ENCODE data around the gene SOX2.
A peak's percentile ranks its signal among the peaks of the same experiment; 100 is the strongest.

The SOX2 gene

GRCh38 chr3:181722766-181723425 lies 11.2 kb downstream of the SOX2 start:
- H3K4me3 Mint-ChIP-seq: no peak overlapping the region
- no peak overlapping the region for H3K27ac Mint-ChIP-seq
- no peaks in the 10 kb centered on the region for H3K36me3 Mint-ChIP-seq (ENCODE audit: low read depth)
- H3K9me3 Mint-ChIP-seq: no peaks in the 10 kb centered on the region
- peaks cover 96% of the 10 kb centered on the region for H3K27me3 Mint-ChIP-seq
- intact Hi-C loops (cut with micrococcal nuclease): no loop called here
- peaks cover 13% of the 10 kb centered on the region for H3K4me1 Mint-ChIP-seq (ENCODE audit: low read depth)

DNA sequence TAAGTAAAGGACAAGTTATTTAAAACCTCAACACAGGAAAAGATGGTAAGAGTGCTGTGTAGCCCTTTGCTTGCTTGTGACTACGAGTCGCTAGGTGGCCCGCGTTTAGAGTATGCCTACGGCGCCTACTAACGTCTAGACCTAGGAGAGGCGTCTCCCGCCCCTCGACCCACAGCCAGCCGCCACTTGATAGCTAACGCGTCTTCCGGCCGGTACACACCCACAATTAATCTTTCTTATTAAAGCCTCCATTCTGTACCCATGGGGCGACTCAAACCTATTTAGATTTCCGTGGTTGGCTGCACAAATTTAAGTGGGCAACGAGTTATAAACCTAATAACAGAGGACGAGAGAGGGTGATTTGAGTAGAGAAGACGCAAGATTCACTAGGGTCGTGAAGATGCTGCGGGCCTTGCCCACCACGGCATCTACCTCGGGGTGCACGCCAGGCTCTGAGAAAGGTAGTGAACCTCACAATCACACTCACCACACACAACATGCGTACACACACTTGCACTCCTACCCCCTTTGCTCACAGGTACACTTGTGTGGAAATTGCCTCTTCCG lies 12.0 kb downstream of the SOX2 start:
- H3K27ac Mint-ChIP-seq: no peak overlapping the region
- H3K4me3 Mint-ChIP-seq: no peak overlapping the region
- intact Hi-C loops (cut with micrococcal nuclease): no loop called here
- no peaks in the 10 kb centered on the region for H3K9me3 Mint-ChIP-seq
- peaks cover 13% of the 10 kb centered on the region for H3K4me1 Mint-ChIP-seq (ENCODE audit: low read depth)
- H3K36me3 Mint-ChIP-seq (ENCODE audit: low read depth): no peaks in the 10 kb centered on the region
- peaks cover 95% of the 10 kb centered on the region for H3K27me3 Mint-ChIP-seq

- H3K4me3 Mint-ChIP-seq: no peak overlapping the region
- H3K4me1 Mint-ChIP-seq (ENCODE audit: low read depth): peaks cover 13% of the 10 kb centered on the region
- H3K36me3 Mint-ChIP-seq (ENCODE audit: low read depth): no peaks in the 10 kb centered on the region
- H3K27ac Mint-ChIP-seq: no peak overlapping the region
- intact Hi-C loops (cut with micrococcal nuclease): no loop called here
- no peaks in the 10 kb centered on the region for H3K9me3 Mint-ChIP-seq
- peaks cover 95% of the 10 kb centered on the region for H3K27me3 Mint-ChIP-seq
Observed at GRCh38 chr3:181724192-181724965, 12.7 kb downstream of the SOX2 start.

GRCh38 chr3:181725131-181725731 lies 13.5 kb downstream of the SOX2 start:
- peaks cover 94% of the 10 kb centered on the region for H3K27me3 Mint-ChIP-seq
- H3K9me3 Mint-ChIP-seq: no peaks in the 10 kb centered on the region
- H3K36me3 Mint-ChIP-seq (ENCODE audit: low read depth): no peaks in the 10 kb centered on the region
- H3K4me3 Mint-ChIP-seq: no peak overlapping the region
- H3K4me1 Mint-ChIP-seq (ENCODE audit: low read depth): peaks cover 13% of the 10 kb centered on the region
- no peak overlapping the region for H3K27ac Mint-ChIP-seq
- intact Hi-C loops (cut with micrococcal nuclease): no loop called here

GRCh38 chr3:181725830-181726229 lies 14.1 kb downstream of the SOX2 start:
- no peak overlapping the region for H3K4me3 Mint-ChIP-seq
- H3K27ac Mint-ChIP-seq: no peak overlapping the region
- peaks cover 94% of the 10 kb centered on the region for H3K27me3 Mint-ChIP-seq
- H3K4me1 Mint-ChIP-seq (ENCODE audit: low read depth): peaks cover 13% of the 10 kb centered on the region
- intact Hi-C loops (cut with micrococcal nuclease): no loop called here
- H3K9me3 Mint-ChIP-seq: no peaks in the 10 kb centered on the region
- H3K36me3 Mint-ChIP-seq (ENCODE audit: low read depth): no peaks in the 10 kb centered on the region

DNA sequence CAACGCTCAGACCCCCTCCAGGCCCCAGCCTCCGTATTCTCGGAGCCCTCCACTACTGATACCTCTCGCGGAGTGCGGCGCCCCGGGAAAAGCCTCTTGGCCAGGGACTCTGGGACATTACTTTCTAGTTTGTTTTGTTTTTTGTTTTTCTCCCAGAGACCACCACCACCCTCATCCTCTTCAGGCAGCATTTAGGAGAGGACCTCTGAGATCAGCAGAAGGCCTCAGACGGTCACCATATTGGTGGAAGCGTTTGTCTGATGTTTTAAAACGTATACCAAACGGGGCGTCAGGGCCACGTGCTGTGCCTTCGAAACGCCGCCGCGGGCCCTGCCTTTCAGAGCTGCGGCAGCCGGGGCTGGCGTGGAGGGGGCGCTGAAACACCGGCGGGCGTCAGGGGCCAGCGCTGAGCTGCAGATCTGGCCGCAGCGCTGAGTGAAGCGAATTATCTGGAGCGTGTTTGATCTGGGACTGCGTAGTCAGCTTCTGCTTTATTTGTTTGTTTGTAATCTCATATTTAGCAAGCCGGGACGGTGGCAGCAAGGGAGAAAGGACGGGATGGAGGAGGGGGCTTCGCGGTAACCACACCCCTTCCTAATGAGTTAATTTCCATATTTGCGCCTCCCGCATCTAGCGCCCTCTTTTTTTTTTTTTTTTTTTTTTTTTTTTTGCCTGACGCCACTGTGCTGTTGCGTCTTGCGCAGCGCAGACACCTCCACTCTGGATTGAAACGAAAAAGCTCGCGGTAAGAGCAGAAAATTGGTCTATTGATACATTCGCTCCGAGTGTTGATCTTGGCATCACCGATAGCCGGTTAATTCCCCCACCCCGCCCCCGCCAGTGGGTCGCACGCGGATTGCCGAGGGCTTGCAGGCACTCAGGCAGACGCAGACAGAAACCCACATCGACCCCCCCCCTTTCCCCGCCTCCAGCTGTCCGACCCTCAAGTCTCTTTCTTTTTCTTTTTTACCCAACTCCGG lies 14.9 kb downstream of the SOX2 start:
- Mint-ChIP-seq H3K4me1 (ENCODE audit: low read depth) (peaks cover 13% of the 10 kb centered on the region), H3K4me3 (peak overlapping the region; percentile 55), H3K27me3 (peaks cover 93% of the 10 kb centered on the region), H3K9me3 (no peaks in the 10 kb centered on the region), H3K27ac (no peak overlapping the region), H3K36me3 (ENCODE audit: low read depth) (no peaks in the 10 kb centered on the region)
- intact Hi-C loops (cut with micrococcal nuclease): no loop called here

DNA sequence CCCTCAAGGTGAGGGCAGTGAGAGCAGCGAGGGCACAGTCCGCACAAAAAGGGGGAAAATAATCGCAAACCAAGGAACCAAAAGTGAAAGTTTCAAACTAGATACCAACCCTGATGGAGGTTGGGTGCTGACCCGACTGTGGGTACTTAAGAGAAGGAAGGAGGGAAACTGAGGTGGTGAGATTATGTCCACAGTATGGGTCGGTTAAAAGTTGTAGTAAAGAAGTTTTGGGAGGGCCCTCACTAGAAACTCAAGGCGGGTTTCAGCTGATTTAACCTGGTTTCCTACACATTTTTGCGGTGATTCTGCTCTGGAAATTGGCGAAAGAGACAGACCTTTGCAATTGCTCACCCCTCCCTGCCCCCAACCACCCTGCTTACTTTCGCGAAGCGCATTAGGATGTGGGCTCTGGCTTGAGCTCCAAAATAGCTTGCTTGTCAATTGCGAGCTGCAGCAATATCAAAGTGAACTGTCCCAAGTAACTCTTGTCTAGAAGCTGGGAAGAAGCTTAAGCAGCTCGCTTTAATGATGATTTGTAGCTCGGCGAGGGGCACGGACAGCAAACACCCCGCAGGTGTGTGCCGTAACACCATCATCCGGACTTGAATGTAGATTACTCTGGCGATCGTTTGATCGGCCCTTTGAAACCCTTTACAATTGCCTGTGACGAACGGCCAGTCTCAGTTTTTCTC lies 15.8 kb downstream of the SOX2 start:
- Mint-ChIP-seq H3K27ac (no peak overlapping the region), H3K4me3 (peak overlapping the region; percentile 55), H3K9me3 (no peaks in the 10 kb centered on the region), H3K36me3 (ENCODE audit: low read depth) (no peaks in the 10 kb centered on the region), H3K27me3 (peaks cover 90% of the 10 kb centered on the region), H3K4me1 (ENCODE audit: low read depth) (peaks cover 13% of the 10 kb centered on the region)
- intact Hi-C loops (cut with micrococcal nuclease): no loop called here

DNA sequence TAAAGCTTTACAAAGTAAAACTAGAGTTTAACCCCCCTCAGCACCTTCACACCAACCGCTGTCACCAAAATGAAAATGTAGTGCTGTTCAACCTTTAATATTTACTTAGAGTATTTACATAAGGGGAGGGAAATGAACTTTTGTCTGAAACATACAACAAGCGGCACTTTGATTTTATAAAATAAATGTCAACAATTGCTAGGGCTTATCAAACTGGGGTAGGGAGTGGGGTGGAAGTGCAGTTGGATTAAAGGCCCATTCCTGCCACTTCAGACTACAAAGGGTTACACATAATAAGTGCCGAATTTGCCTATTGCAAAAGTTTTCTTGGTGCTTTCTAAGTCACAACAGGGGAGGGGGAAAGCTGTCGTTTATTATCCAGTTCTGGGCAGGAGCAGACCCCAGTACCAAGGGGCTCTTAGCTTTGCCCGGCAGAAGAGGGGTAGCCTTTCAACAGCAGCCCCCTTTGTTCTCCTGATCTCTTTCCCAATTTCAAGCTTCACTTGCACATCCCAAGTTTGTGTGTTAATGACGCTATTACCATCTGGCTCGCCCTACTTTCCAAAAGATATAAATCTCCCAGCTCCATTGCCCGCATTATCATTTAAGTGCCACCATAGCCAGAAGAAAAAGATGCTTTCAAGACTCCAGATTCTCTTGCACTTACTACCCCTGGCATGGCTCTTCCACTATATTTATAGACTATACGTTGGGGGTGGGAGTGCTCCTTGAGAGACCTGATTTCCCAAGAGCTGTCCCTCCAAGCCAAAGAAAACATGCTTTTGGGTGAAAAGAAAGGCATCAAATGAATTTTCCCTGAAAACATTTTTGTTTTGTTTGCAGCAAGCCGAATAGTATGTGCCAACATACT lies 17.0 kb downstream of the SOX2 start:
- H3K9me3 Mint-ChIP-seq: no peaks in the 10 kb centered on the region
- H3K27ac Mint-ChIP-seq: no peak overlapping the region
- H3K4me3 Mint-ChIP-seq: no peak overlapping the region
- intact Hi-C loops (cut with micrococcal nuclease): no loop called here
- no peaks in the 10 kb centered on the region for H3K36me3 Mint-ChIP-seq (ENCODE audit: low read depth)
- H3K27me3 Mint-ChIP-seq: peaks cover 77% of the 10 kb centered on the region
- H3K4me1 Mint-ChIP-seq (ENCODE audit: low read depth): peaks cover 13% of the 10 kb centered on the region

- Mint-ChIP-seq H3K36me3 (ENCODE audit: low read depth) (no peaks in the 10 kb centered on the region), H3K4me1 (ENCODE audit: low read depth) (peaks cover 13% of the 10 kb centered on the region), H3K4me3 (no peak overlapping the region), H3K9me3 (no peaks in the 10 kb centered on the region), H3K27ac (no peak overlapping the region), H3K27me3 (peaks cover 70% of the 10 kb centered on the region)
- intact Hi-C loops (cut with micrococcal nuclease): no loop called here
Observed at GRCh38 chr3:181729341-181729869, 17.7 kb downstream of the SOX2 start.

DNA sequence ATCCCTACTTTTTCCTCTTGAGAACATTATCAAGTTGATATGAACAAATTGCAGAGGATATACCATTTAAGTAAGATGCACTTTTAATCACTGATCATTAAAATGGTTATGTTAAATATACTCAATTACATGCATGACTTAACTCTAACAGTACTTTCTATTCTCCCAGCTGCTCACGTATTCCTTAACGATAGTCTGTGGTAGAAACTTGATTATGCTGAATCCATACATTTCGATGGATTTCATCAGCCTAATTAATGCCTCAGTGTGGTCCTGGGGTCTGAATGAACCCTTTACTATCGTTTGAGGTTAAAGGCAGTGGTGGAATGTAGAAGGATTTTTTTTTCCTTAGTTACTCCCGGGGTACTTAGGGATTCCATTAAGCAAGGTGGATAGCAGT lies 18.6 kb downstream of the SOX2 start:
- H3K27ac Mint-ChIP-seq: no peak overlapping the region

GRCh38 chr3:181730934-181731333 lies 19.2 kb downstream of the SOX2 start:
- H3K9me3 Mint-ChIP-seq: no peaks in the 10 kb centered on the region
- no peak overlapping the region for H3K27ac Mint-ChIP-seq
- H3K36me3 Mint-ChIP-seq (ENCODE audit: low read depth): no peaks in the 10 kb centered on the region
- H3K4me3 Mint-ChIP-seq: no peak overlapping the region
- intact Hi-C loops (cut with micrococcal nuclease): no loop called here
- peaks cover 56% of the 10 kb centered on the region for H3K27me3 Mint-ChIP-seq
- H3K4me1 Mint-ChIP-seq (ENCODE audit: low read depth): peaks cover 13% of the 10 kb centered on the region

More for the DNA sequence above, 18.6 kb downstream of the SOX2 start:
- no peaks in the 10 kb centered on the region for H3K36me3 Mint-ChIP-seq (ENCODE audit: low read depth)
- H3K27me3 Mint-ChIP-seq: peaks cover 61% of the 10 kb centered on the region
- intact Hi-C loops (cut with micrococcal nuclease): no loop called here
- H3K9me3 Mint-ChIP-seq: no peaks in the 10 kb centered on the region
- H3K4me3 Mint-ChIP-seq: no peak overlapping the region
- peaks cover 13% of the 10 kb centered on the region for H3K4me1 Mint-ChIP-seq (ENCODE audit: low read depth)

DNA sequence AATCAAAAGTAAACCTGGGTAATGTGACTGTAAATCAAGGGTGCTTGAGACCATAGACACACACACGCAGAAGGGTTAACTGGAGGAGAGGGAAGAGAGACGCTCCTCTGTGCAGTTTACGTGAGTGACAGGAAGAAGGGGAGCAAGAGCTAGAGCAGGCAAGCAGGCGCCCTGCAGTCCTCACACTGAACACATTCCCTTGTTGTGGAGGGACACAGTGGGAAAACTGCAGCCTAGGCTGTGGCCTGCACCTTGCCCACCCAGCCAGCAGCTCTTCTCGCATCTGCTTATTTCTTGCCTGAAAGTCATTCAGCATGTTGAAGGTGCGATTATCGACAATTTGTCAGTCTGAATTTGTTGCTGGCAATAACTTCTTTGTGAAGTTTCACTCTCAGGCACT lies 24.2 kb downstream of the SOX2 start:
- peaks cover 22% of the 10 kb centered on the region for H3K27me3 Mint-ChIP-seq
- H3K27ac Mint-ChIP-seq: no peak overlapping the region
- no peak overlapping the region for H3K4me3 Mint-ChIP-seq
- no peaks in the 10 kb centered on the region for H3K4me1 Mint-ChIP-seq (ENCODE audit: low read depth)
- intact Hi-C loops (cut with micrococcal nuclease): no loop called here
- no peaks in the 10 kb centered on the region for H3K9me3 Mint-ChIP-seq
- no peaks in the 10 kb centered on the region for H3K36me3 Mint-ChIP-seq (ENCODE audit: low read depth)

Measured in dendritic cell treated with granulocyte-macrophage colony-stimulating factor and Interleukin-4, amounts not matched to agents 40 ng/mL and 50 ng/mL, for 4 days (primary cell).